Activated CD4-positive, CD25-positive, alpha-beta regulatory T cell treated with anti-CD3 and anti-CD28 coated beads, Interleukin-2, amount 50 U/mL, for 72 hours (primary cell): ENCODE results near the gene PLD6.
"Not testable (repeated sequence)": the region's sequence is repeated elsewhere in the genome, so short reads cannot be mapped to it uniquely, and the experiment has no call there.

Experiments used
- DNase-seq: peaks from one replicate; pipeline ENCODE4 v3.0.0; 2021

The PLD6 gene, protein sequence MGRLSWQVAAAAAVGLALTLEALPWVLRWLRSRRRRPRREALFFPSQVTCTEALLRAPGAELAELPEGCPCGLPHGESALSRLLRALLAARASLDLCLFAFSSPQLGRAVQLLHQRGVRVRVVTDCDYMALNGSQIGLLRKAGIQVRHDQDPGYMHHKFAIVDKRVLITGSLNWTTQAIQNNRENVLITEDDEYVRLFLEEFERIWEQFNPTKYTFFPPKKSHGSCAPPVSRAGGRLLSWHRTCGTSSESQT

DNA sequence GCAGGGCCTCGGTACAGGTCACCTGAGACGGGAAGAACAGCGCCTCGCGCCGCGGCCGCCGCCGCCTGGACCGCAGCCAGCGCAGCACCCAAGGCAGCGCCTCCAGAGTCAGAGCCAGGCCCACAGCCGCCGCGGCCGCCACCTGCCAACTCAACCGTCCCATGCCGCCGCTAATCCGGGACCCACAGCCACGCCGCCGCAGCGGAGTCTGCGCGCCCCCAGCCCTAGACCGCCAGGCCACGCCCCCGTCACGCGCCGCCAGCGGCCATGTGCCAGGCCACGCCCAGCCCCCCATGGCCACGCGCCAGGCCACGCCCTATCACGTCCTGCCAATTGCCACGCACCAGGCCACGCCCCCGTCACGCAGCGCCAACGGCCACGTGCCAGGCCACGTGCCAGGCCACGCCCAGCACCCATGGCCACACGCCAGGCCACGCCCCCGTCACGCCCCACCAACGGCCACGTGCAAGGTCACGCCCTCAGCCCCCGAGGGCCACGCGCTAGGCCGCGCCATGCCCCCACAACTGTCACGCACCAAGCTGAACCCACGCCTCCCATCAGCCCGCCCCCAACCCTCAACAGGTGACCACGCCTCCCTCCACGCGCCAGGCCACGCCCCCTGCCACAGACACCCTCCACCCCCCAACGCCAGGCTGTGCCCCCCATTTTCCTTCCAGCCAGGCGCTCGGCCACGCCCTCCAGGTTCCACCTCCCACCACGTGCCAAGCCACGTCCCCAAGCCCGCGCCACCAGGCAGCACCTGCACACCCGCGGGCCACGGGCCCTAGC lies at the start of gene PLD6:
Gene PLD6, minus strand, starts transcription at position 210 of the 789 bp plus-strand sequence. Its CDS starts 47 bp downstream, at position 163.
- DNase-seq, result peak; percentile 97

DNA sequence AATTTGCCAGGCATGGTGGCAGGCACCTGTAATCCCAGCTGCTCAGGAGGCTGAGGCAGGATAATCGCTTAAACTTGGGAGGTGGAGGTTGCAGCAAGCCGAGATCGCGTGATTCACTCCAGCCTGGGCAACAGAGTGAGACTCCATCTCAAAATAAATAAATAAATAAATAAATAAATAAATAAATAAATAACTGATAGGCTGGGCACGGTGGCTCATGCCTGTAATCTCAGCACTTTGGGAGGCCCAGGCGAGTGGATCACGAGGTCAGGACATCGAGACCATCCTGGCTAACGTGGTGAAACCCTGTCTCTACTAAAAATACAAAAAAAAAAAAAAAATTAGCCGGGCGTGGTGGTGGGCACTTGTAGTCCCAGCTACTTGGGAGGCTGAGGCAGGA lies 49.6 kb upstream of the PLD6 start:
- DNase-seq, result not testable (repeated sequence)

DNA sequence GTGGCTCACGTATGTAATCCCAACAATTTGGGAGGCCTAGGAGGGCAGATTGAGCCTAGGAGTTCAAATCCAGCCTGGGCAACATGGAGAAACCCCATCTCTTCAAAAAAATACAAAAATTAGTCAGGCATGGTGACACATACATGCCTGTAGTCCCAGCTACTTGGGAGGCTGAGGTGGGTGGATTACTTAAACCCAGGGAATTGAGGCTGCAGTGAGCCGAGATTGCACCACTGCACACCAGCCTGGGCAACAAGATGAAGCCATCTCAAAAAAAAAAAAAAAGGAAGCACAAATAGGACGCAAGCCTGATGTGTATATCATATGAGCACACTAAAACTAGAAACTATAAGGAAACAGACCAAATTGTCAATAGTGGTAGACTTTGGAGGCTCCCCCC lies 47.9 kb upstream of the PLD6 start:
- DNase-seq, result no peak

DNA sequence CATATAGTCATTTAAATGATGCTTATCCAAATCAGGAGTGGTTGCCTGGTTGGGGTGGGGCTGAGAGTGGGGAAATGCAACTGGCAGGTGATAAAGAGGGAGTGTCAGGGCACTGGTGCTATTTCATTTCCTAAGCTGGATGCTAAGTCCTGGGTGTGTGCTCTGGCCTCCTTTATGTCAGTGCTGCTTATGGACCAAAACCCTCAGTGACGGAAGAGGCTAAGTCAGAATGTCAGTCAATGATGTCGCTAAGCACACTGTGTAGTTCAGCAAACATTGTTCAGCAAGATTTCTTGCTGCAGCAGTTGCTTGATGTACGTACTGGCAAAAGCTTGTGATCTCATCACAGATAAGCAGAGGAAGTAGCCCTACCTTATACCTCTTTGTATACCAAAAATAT lies 47.3 kb upstream of the PLD6 start:
- no peak for DNase-seq

DNA sequence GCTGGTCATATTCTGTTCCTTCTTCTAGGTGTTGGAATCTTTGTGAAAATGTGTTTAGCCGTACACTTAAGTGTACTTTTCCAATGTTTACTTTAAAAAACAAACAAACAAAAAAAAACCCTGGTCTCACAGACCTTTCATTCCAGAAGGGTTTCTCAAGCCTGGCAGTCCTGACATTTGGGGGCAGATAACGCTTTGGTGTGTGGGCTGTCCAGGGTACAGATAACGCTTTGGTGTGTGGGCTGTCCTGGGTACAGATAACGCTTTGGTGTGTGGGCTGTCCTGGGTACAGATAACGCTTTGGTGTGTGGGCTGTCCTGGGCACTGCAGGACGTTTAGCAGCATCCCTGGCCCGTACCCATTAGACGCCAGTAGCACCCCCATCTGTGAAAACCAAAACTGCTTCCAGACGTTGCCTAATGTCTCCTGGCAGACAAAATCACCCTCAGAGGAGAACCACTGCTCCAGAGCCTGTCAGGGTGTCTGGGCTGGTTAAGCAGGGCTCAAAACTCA lies 46.1 kb upstream of the PLD6 start:
- no peak for DNase-seq

DNA sequence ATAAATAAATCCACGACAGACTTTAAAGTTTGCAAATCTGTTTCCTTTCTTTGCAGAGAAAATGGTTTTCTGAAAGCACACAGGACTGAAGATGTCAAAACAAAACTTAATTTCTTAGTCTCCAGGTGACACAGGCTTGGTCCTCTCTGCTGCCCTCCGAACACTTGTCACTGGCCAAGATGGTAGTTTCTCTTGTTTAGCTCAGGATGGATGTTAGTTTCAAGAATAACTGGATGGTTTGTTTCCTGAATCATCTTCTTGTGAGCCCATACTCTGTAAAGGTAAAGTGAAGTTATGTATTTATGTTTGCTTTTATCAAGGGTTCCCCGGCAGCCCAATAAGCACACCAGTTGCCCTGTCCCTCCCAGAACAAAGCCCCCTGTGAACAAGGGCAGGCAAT lies 40.7 kb upstream of the PLD6 start:
- no peak for DNase-seq

DNA sequence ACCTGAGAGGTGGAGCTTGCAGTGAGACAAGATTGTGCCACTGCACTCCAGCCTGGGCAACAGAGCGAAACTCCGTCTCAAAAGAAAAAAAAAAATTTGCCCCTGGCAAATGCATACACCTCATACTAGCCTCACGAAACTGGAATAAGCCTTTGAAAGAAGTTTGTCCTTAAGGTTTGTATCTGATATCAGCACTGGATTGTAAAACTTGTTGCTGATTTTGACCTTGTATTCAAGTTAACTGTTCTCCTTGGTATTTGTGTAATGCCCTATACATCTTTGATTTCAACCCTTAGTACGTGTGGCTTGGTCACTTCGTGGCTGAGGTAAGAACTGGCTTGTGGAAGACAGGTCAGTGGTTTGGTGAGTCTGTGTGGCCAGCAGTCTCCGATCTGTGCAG lies 37.0 kb upstream of the PLD6 start:
- no peak for DNase-seq

DNA sequence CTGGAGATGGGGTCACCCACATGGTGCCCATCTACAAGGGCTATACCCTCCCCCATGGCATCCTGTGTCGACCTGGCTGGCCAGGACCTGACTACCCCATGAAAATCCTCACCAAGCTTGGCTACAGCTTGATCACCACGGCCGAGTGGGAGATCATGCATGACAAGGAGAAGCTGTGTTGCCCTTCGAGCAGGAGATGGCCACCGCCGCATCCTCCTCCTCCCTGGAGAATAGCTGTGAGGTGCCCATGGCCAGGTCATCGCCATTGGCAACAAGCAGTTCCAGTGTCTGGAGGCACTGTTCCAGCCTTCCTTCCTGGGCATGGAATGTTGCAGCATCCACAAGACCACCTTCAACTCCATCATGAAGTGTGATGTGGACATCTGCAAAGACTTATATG lies 36.1 kb upstream of the PLD6 start:
- no peak for DNase-seq

DNA sequence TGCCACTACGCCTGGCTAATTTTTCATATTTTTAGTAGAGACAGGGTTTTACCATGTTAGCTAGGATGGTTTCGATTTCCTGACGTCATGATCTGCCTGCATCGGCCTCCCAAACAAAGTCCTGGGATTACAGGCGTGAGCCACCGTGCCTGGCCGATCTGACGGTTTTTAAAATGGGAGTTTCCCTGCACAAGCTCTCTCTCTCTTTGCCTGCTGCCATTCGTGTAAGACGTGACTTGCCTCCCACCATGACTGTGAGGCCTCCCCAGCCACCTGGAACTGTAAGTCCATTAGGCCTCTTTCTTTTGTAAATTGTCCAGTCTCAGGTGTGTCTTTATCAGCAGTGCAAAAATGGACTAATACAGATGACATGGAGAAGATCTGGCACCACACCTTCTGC lies 35.5 kb upstream of the PLD6 start:
- DNase-seq, result no peak

DNA sequence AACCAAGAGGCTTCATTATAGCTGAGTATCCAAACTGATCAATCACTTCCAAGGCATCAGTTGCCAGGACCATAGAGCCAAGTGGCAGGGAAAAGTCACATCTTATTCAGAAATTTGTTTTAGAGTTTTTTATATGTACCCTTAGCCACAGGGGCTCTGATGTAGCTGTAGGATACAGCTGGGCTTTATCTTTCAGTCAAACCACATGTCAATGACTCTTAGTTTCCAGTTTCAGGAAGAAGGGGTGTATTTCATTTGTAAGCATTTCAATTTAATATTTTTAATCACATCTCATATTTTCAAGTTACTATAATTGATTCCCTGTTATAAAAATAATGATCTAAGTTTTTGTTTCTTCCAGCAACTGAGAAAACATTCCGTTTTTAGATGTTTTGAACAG lies 33.7 kb upstream of the PLD6 start:
- DNase-seq, result no peak

DNA sequence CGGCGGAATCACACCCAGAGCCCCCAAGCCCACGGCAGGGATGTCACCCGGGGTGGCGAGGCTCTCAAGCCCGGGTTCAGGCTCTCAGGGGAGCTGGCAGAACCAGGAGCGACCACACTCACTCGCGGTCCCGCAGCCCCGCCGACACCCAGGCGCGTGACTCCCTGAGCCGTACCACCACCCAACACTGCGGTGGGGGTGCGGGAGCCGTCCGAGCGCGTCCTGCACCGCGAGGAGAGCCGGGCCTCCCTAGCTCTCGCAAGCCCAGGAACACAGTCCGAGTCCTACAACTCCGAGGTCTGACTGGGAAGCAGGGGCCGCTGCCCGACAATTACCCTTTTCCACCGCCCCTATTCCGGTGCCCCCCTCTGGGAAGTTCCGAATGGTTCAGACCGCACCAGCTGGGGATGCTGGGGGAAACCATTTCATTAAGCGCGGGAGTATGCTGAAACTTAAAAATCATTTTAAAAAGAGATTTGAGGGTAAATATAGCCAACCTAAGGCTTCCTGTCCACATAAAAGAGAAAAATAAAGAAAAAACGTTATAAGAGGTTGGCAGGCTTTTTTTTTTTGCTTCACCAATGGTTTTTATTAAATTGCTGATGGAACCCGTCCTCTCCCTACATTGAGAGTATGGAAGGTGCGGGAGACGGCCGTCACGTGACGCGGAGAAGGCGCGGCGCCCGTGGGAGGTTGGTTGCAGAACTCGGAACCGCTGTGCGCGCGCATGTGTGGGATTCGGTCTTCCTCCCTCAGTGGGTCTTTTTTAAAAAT lies 31.1 kb upstream of the PLD6 start, which contains the start of gene FLCN:
Gene FLCN, minus strand, starts transcription at position 143 of the 774 bp plus-strand sequence. CDS start 9,031 bp downstream, outside the sequence.
- DNase-seq, result peak; percentile 89

DNA sequence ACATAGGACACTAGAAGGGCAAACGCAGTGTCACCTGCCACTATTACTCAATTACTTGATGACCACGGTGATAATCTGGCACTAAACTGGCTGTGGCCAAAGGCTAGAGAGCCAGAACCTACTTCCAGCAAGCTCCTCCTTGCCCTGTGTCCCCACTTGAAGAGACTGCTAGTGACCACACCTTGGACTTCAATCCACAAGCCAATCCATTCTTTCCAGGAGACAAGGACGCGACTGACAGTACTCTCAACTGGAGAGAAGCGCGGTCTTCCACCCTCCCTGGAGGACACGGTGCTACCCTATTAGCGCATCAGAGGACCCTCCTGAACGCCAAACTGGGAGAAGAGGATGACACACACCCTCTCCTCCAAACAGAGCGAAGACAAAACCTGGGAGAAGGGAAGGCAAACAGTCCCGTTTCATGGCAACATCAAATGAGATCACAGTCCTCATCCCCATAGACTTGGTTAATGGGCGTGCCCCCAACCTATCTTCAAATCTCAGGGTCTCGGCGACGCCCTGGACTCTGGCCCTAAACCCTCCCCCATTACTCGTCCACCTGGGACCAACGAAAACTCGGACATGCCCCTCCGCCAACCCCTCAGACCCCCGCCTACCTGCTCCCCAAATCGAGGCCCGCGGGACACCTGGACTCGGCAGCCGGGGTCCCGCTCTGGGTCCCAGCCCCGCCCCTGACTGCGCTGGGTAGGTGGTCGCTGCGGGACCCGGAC lies 30.3 kb upstream of the PLD6 start:
- no peak for DNase-seq

DNA sequence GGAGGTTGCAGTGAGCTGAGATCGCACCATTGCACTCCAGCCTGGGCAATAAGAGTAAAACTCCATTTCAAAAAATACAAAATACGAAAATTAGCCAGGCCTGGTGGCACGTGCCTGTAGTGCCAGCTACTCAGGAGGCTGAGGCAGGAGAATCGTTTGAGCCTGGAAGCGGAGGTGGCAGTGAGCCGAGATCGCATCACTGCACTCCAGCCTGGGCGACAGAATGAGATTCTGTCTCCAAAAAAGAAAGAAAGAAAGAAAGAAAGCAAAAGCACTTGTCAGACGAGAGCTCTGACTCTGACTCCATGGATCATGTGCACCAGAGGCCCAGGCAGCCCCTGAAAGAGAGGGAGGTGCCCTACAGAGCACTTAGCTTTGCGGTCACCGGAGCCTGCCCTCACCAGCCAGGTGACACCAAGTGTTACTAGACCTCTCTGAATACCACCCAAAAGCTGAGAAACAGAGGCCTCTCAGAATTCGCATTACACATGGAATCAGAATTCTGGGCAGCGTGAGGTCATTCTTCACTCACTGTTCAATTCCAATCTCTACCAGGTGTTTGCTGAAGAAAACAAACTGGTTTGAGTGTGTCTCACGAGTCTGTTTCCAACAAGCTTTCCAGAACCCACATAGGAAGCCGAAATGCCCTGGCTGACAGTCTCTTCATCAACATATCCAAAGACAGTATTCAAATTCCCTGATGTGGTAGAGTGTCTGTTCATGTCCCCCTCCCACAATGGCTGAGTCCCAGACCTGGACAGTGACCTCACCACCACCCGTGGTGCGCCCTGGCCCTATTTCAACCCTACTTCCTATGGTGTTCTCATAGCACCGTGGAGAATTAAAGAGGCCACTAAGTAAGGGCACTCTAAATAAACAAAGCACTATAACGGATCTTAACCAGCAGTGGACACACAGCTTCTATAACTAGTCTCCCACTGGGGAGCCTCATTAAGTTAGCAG lies 29.4 kb upstream of the PLD6 start:
- DNase-seq, result no peak

DNA sequence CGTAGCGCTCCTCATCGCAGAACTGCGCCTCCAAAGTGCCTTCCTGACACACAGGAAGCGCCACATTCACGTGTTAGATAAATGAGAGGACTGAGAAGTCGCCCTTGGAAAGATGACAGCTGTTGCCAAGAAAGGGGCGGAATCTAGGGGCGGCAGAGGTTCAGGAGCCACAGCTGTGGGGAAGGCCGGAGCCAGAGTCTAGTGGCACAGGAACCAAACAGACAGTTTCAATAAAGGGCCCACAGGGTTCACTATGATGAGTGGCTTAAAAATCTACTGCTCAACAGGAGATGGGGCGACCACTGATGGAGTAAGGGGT lies 26.1 kb upstream of the PLD6 start:
- DNase-seq, result no peak

DNA sequence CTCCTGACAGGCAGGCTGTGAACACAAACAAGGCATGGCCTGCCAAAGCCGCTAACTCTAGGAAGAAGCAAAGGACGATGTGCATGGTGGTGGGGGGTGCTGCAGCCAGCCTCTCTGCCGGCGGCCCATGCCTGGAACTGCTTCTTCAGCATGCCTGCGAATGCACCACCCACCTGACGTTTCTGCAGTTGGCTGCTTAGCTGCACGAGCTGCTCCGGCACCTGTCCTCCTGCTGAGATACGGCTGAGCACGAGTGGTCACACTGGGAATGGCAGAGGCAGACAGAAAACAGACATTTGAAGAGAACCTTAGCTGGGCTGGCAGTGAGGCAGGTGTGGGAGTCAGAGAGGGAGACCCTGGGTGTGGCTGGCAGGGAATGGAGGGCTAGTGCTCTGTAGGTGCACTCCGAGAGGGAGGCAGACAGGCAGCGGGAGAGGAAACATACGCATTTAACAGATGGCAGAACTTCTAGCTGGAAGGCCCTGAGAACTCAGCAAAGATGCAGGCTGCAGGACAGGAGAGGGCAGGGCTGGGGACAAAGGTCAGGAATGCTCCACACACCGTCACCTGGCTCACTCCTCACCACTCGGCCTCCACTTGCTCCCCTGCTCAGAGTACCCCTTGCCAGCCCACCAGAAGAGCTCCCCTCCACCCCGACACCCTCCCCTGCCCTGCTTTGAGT lies 25.6 kb upstream of the PLD6 start:
- no peak for DNase-seq

DNA sequence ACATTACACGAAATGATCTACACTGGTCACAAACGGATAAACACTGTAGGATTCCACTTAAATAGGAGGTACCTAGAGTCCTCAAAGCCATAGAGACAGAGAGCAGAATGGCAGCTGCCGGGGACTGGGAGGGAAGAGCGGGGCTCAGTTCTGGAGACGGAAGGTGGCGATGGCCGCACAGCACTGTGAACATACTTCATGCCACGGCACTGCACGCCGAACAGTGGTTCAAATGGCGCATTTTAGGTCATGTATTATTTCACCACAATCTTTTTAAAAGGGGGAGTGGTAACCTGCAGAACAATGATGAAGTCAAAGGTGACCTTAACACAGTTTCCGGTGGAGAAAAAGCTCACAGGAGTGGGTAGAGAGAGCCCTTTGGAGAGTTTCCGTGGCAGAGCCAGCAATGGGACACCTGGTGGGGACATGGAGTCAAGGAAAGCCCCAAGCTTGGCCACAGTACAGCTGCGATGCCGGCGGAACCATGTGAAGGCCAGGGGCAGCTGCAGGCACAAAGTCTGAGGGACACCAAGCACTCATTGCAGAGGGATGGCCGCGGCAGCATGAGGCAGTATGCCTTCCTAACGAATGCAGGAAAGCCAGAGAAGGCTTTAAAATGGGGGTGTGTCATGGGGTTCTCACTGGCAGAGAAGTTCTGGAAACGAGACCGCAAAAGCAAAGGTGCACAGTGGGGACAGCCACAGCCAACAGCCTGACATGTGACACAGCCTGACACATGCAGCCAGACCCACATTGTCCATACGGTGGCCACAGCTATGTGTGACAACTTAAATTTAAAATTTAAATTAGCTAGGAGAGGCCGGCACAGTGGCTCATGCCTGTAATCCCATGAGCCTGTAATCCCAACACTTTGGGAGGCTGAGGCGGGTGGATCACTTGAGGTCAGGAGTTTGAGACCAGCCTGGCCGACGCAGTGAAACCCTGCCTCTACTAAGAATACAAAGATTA lies 23.6 kb upstream of the PLD6 start:
- no peak for DNase-seq

DNA sequence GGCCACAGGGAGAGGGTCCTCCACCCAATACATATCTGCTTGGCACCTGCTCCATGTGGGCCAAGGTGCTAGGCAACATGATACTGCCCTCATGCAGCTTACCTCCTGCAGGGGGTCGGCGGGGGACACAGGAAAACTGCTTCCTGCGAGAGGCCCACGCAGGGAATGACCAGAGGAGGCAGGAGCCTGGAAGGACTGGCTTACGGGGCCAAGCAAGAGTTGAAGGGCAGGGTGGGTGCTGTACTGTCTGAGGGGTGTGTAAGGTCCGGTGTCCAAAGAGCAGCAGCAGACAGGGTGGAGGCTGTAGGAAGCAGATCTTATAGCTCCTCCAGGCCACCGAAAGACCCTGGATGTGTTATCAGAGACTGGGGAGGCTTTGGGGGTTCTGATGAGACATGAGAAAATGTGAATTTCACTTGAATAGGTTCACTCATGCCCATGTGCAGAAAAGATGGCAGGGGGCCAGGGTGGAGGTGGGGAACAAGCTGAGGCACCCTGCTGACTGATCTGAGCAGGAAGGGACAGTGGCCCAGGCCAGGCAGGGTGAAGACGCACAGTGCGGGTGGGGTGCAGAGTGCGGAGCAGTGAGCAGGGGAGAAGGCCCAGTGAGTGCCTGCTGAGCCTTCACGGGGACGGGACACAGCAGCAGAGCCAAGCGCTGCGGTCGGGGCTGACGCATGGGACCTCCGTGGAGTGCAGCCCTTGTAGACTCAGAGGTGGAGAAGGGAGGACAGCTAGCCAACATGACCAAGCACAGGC lies 22.6 kb upstream of the PLD6 start:
- no peak for DNase-seq

DNA sequence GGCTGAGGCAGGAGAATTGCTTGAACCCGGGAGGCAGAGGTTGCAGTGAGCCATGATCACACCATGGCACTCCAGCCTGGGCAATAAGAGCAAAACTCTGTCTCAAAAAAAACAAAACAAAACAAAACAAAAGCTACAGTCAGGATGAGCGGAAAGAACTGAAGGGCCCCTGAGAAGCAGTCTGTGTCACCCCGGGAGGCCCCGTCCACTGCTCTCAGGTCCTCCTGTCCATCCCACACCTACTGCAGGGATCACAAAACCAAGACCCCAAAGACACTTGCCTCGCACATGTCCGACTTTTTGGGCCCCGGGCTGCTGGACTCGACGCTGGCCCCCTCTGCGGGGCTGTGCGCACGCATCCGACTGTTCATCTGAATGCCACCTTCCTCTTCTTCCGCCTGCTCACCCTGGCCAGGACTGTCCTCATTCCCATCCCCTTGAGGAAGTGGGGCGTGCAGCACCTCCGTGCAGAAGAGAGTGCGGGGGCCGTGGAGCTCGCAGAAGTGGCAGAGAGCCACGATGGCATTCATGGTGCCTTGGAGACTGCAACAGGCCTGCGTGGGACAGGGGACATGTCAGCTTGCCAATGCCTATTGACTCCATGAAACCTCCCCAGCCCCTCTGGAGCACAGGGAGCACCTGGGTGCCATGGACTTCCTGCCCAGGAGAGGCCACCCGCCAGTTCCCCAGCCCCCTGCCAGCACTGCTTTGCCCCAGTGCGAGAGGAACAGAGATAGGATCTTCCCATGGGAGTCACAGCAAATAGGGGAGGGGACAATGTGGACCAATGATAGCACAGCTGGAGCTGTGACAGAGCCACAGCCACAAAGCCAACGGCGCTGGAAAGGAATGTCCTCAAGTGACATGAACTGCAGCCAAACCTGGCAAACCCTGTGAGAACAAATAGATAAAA lies 21.7 kb upstream of the PLD6 start:
- no peak for DNase-seq
